K562 (cell line): ENCODE data around the gene GULP1.

Experiments used
- CCNT2 ChIP-seq: IDR thresholded peaks from 2 replicates; pipeline ENCODE4 v1.6.1; 2011; ENCODE audit warnings: borderline replicate concordance, low read depth, mild to moderate bottlenecking, moderate library complexity, mixed read lengths, low read length; ENCODE audit not compliant: insufficient read length; ENCODE audit errors: extremely low read depth
- CHD4 ChIP-seq: fragments of 200-600 bp; sonication (generic); IDR thresholded peaks from 3 replicates; pipeline ENCODE4 v1.6.1; 2012; ENCODE audit warnings: low read depth, mild to moderate bottlenecking, mixed read lengths, low read length, inconsistent platforms; ENCODE audit not compliant: insufficient read depth, insufficient replicate concordance, poor library complexity, severe bottlenecking
- CTCF ChIP-seq, 3 experiments: IDR thresholded peaks in 2 of 3; conservative IDR thresholded peaks in 1 of 3; 2 replicates each; pipeline ENCODE4 v1.5.1; 2011 to 2012; ENCODE audit warnings: low read length in 3 of 3, mild to moderate bottlenecking in 3 of 3, control low read depth in 2 of 3, improper control_type of control experiment in 1 of 3, inconsistent platforms in 1 of 3, low read depth in 1 of 3, mixed read lengths in 1 of 3, moderate library complexity in 1 of 3; ENCODE audit not compliant: insufficient read depth in 2 of 3
- E2F5 ChIP-seq: sonication (generic); formaldehyde crosslinking; IDR thresholded peaks from 2 replicates; pipeline ENCODE4 v1.8.0; 2022; ENCODE audit warnings: mild to moderate bottlenecking, missing genetic modification reagents
- FOXA3 ChIP-seq, 2 experiments: fragments of 450-650 bp in 1 of 2; sonication (generic) in 1 of 2; formaldehyde crosslinking; IDR thresholded peaks in 1 of 2; conservative IDR thresholded peaks in 1 of 2; 2 replicates each; pipeline versions ENCODE4 v1.4.0 to v1.8.0; 2020 to 2022; ENCODE audit warnings: mild to moderate bottlenecking in 2 of 2, missing genetic modification reagents in 1 of 2
- GATAD2A ChIP-seq: fragments of 450-650 bp; IDR thresholded peaks from 2 replicates; pipeline ENCODE4 v1.6.1; 2017
- HNRNPK ChIP-seq: fragments of 200-400 bp; formaldehyde crosslinking; IDR thresholded peaks from one replicate; pipeline ENCODE4 v1.6.1; 2018; ENCODE audit warnings: mild to moderate bottlenecking, low read depth, low read length; ENCODE audit not compliant: poor library complexity, severe bottlenecking
- MAX ChIP-seq: sonication (generic); formaldehyde crosslinking; IDR thresholded peaks from 2 replicates; pipeline ENCODE4 v1.9.0; 2022; ENCODE audit warnings: mild to moderate bottlenecking, missing genetic modification reagents
- PCBP2 ChIP-seq: fragments of 200-400 bp; formaldehyde crosslinking; IDR thresholded peaks from 2 replicates; pipeline ENCODE4 v1.6.1; 2018; ENCODE audit warnings: low read length, low read depth, mild to moderate bottlenecking, moderate library complexity; ENCODE audit not compliant: poor library complexity, severe bottlenecking
- SMAD3 ChIP-seq: fragments of 450-650 bp; formaldehyde crosslinking; conservative IDR thresholded peaks from 2 replicates; pipeline ENCODE4 v1.4.0; 2020; ENCODE audit warnings: mild to moderate bottlenecking
- ZNF311 ChIP-seq: fragments of 250-450 bp; sonication (Bioruptor Pico); IDR thresholded peaks from 2 replicates; pipeline ENCODE4 v1.4.0; 2020; ENCODE audit warnings: mild to moderate bottlenecking, moderate library complexity
- ZNF384 ChIP-seq: IDR thresholded peaks from 2 replicates; pipeline ENCODE4 v1.6.1; 2012; ENCODE audit warnings: low read depth, low read length, improper control_type of control experiment
- ZNF398 ChIP-seq: fragments of 250-450 bp; sonication (Bioruptor Pico); IDR thresholded peaks from 2 replicates; pipeline ENCODE4 v1.8.0; 2021; ENCODE audit warnings: moderate library complexity, mild to moderate bottlenecking, inconsistent platforms

- TF ChIP-seq GATAD2A, result no peak
- no peak for TF ChIP-seq CTCF (IDR thresholded peaks at IDR 0.05 in 2 of 3, conservative IDR thresholded peaks at IDR 0.05 in 1 of 3; ENCODE audit: insufficient read depth in 2 of 3, low read depth in 1 of 3, low read length in 3 of 3)
- no peak for TF ChIP-seq PCBP2
- TF ChIP-seq SMAD3 (CRISPR knock-in tag), result no peak
- no peak for TF ChIP-seq ZNF384
- TF ChIP-seq FOXA3 (CRISPR knock-in tag; conservative IDR thresholded peaks at IDR 0.05 in 1 of 2, IDR thresholded peaks at IDR 0.05 in 1 of 2), result no peak
- no peak for TF ChIP-seq HNRNPK
- TF ChIP-seq ZNF311, result no peak
- TF ChIP-seq E2F5 (CRISPR knock-in tag), result no peak
- no peak for TF ChIP-seq CHD4
- TF ChIP-seq ZNF398 (CRISPR knock-in tag), result no peak
- no peak for TF ChIP-seq MAX (CRISPR knock-in tag)
- no peak for TF ChIP-seq CCNT2
Measured at GRCh38 chr2:188437537-188437936, 145.9 kb downstream of the GULP1 start.
